MCF 10A (cell line): ENCODE data around the gene SEMA3E. TPM values are rescaled to one million over a fixed set of nuclear protein-coding genes. Genes with fewer than 3 reads are reported as not detected.

Experiments
- BruUV-seq: library from RNA; stranded (reverse); fragments of 400-500 nt; replicated peaks from 2 replicates; lab custom pipeline; 2021; lab: Mats Ljungman, UMichigan
- CTCF ChIA-PET: fragments of 300-600 bp; sonication (Branson Sonifier 250); formaldehyde crosslinking; extraction: SDS; loops from one replicate; lab custom pipeline; 2021; ENCODE audit warnings: antibody characterized with exemption, inconsistent platforms; lab: Yijun Ruan, JAX
- POLR2A ChIA-PET: fragments of 300-600, 350-650 bp; sonication (Branson Sonifier 250); formaldehyde crosslinking; extraction: SDS; loops from one replicate; lab custom pipeline; 2020; ENCODE audit warnings: antibody characterized with exemption, inconsistent platforms; lab: Yijun Ruan, JAX
- DNase-seq: peaks from one replicate; pipeline ENCODE4 v3.0.0-alpha.2; 2018; ENCODE audit not compliant: unreplicated experiment
- H3K27ac Mint-ChIP-seq: one replicate; pipeline ENCODE4 v1.8.0; 2022; ENCODE audit warnings: mild to moderate bottlenecking, low read depth, mixed read lengths; ENCODE audit not compliant: unreplicated experiment
- H3K27me3 Mint-ChIP-seq: one replicate; pipeline ENCODE4 v1.8.0; 2022; ENCODE audit warnings: mixed read lengths; ENCODE audit not compliant: insufficient read depth, unreplicated experiment
- H3K36me3 Mint-ChIP-seq: one replicate; pipeline ENCODE4 v1.8.0; 2022; ENCODE audit warnings: mild to moderate bottlenecking, moderate library complexity, mixed read lengths; ENCODE audit not compliant: insufficient read depth, unreplicated experiment
- H3K4me1 Mint-ChIP-seq: one replicate; pipeline ENCODE4 v1.8.0; 2022; ENCODE audit warnings: mixed read lengths; ENCODE audit not compliant: insufficient read depth, unreplicated experiment
- H3K4me3 Mint-ChIP-seq: one replicate; pipeline ENCODE4 v1.8.0; 2022; ENCODE audit warnings: mild to moderate bottlenecking, moderate library complexity, mixed read lengths; ENCODE audit not compliant: unreplicated experiment
- H3K9me3 Mint-ChIP-seq: one replicate; pipeline ENCODE4 v1.8.0; 2022; ENCODE audit warnings: mixed read lengths; ENCODE audit not compliant: unreplicated experiment
- intact Hi-C: fragments of 100-400 bp; cut with micrococcal nuclease; formaldehyde crosslinking; loops from 2 replicates; pipeline ENCODE4 v1.14.1; 2022
- total RNA-seq: library from RNA; stranded (reverse); gene quantifications from 2 replicates; pipeline ENCODE4 v1.2.3, GENCODE V29; 2022
- TF ChIP-seq, protein P1 (sequence below): fragments of 200-600 bp; IDR thresholded peaks from one replicate; pipeline ENCODE4 v1.8.0; 2022; ENCODE audit warnings: antibody characterized with exemption, mild to moderate bottlenecking; ENCODE audit not compliant: unreplicated experiment

Gene SEMA3E
- total RNA-seq, 1 experiment from 2014 or later: 0.51 TPM

DNA sequence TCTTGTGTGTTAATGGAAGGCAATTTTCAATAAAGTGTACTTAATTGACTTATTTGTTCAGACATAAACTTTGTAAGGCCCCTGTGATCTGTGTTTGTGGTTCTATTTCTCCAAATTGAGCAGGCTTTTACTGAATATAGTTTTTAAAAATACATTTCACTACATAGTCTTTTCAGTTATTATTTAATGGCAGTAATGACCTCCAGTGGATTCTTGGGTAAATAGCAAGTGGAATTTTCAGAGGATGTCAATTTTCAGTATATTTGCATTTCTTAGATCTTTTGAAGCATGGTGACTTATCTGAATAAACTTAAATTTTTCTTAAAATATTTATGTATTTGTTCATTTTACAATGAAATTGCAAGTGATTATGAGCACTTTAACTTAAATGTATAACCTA, 283.2 kb downstream of the SEMA3E start:
- Mint-ChIP-seq H3K4me3 (no peak overlapping the region), H3K36me3 (no peaks in the 10 kb centered on the region), H3K4me1 (no peaks in the 10 kb centered on the region), H3K27ac (no peak overlapping the region), H3K9me3 (no peaks in the 10 kb centered on the region), H3K27me3 (peaks cover 43% of the 10 kb centered on the region)
- intact Hi-C loops: no loop called here
- no TSS peak for BruUV-seq
- ChIA-PET CTCF (interaction anchor here (0.7 kb wide), 1 partner anchor 286 kb away, joined by 3 read pairs; no protein-coding TSS in a partner anchor), POLR2A (no interaction called here)
- no peak for DNase-seq
- TF ChIP-seq, protein P1, sequence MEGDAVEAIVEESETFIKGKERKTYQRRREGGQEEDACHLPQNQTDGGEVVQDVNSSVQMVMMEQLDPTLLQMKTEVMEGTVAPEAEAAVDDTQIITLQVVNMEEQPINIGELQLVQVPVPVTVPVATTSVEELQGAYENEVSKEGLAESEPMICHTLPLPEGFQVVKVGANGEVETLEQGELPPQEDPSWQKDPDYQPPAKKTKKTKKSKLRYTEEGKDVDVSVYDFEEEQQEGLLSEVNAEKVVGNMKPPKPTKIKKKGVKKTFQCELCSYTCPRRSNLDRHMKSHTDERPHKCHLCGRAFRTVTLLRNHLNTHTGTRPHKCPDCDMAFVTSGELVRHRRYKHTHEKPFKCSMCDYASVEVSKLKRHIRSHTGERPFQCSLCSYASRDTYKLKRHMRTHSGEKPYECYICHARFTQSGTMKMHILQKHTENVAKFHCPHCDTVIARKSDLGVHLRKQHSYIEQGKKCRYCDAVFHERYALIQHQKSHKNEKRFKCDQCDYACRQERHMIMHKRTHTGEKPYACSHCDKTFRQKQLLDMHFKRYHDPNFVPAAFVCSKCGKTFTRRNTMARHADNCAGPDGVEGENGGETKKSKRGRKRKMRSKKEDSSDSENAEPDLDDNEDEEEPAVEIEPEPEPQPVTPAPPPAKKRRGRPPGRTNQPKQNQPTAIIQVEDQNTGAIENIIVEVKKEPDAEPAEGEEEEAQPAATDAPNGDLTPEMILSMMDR: no peak

DNA sequence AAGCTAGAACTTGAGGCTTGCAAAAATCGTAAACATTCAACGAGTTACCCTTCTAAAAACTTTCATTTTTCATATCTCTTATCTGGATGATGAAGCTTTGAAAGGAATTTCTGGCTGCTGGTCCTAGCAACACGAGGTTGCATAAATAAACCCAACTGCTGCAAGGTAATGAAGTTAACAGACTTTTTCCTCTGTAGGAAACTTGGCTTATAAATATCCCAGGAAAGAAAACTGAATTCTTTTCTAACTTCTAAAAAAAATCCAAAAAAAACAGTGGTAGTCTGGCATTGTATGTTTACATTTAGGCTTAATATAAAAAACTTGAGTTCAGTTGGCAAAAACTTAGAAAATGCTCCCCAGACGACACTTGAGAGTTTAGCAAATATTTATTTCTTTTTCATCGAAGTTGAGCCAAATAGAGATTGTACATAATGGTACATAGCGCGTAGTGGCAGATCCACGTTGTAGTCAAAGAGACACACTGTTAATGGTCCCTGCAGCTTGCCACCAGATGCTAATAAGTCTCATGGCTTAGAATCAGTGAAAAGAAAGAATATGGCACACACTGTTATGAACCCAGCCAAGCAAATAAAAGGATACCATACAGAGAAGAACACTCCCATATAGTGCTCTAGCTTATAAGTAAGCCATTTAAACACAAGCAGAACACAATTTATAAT, 285.9 kb downstream of the SEMA3E start:
- Mint-ChIP-seq H3K4me3 (no peak overlapping the region), H3K36me3 (no peaks in the 10 kb centered on the region), H3K4me1 (no peaks in the 10 kb centered on the region), H3K27ac (no peak overlapping the region), H3K9me3 (no peaks in the 10 kb centered on the region), H3K27me3 (peaks cover 70% of the 10 kb centered on the region)
- no TSS peak for BruUV-seq
- intact Hi-C loops: no loop called here
- ChIA-PET POLR2A (no interaction called here), CTCF (no interaction called here)
- no peak for DNase-seq
- TF ChIP-seq, protein P1: no peak

DNA sequence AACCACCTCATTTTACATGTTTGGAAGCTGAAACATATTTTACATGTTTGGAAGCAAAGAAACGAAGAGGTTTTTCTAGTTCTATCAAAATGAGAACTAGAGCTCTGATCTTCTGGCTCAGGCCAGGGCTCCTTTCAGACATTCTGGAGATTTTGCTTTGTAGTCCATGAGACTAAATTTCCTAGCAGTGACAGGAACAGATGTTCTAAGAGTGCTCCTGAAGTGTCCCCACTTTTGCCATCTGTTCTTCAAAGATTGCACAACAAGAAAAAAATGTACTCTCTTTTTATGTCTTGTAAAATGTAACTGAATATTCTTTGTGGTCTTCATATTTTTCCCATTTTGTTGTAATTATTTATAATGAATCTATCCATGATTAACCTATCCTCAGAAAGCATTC, 289.8 kb downstream of the SEMA3E start:
- intact Hi-C loops: no loop called here
- TF ChIP-seq, protein P1: no peak
- H3K4me1 Mint-ChIP-seq: no peaks in the 10 kb centered on the region
- no peaks in the 10 kb centered on the region for H3K9me3 Mint-ChIP-seq
- no peak overlapping the region for H3K4me3 Mint-ChIP-seq
- ChIA-PET POLR2A (interaction anchor here (0.7 kb wide), 1 partner anchor 449 kb away, joined by 3 read pairs; no protein-coding TSS in a partner anchor), CTCF (no interaction called here)
- no peak for DNase-seq
- H3K27me3 Mint-ChIP-seq: peaks cover 72% of the 10 kb centered on the region
- BruUV-seq: no TSS peak
- no peak overlapping the region for H3K27ac Mint-ChIP-seq
- H3K36me3 Mint-ChIP-seq: no peaks in the 10 kb centered on the region

DNA sequence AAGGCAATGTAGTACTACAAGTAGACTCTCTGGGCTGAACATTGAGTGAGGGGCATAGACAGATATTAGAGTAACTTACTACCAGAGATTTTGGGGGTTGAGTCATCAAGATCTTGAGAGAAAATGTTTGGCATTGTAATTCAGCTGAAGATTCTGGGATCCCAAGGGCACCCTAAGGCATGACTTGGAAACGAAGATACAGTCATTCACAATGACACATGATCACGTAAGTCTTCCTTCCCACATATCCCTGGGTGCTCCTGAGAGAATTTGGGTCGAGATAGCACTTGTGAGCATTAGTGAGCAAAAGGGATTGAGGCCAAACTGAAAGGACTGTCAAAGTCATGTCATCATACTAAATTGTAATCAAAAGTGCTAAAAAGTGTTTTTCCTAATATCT, 293.8 kb downstream of the SEMA3E start:
- TF ChIP-seq, protein P1: no peak
- Mint-ChIP-seq H3K36me3 (no peaks in the 10 kb centered on the region), H3K27me3 (peaks cover 51% of the 10 kb centered on the region), H3K27ac (no peak overlapping the region), H3K9me3 (no peaks in the 10 kb centered on the region), H3K4me1 (no peaks in the 10 kb centered on the region), H3K4me3 (no peak overlapping the region)
- DNase-seq: no peak
- ChIA-PET POLR2A (no interaction called here), CTCF (no interaction called here)
- no TSS peak for BruUV-seq
- intact Hi-C loops: no loop called here
